Activated CD8-positive, alpha-beta memory T cell treated with anti-CD3 and anti-CD28 coated beads, Interleukin-2, amount 10 ng/mL, durations not matched to agents 7 days and 5 days (primary cell): Measurements from ENCODE around the gene FAM13B. TPM values are rescaled to one million over a fixed set of nuclear protein-coding genes. Genes with fewer than 3 reads are reported as not detected.

Experiments
- ATAC-seq: fragments of 150-1000 bp; cut with Tn5 transposase; one replicate; pipeline ENCODE4 v1.10.0; 2021; ENCODE audit warnings: moderate library complexity
- CTCF ChIA-PET: fragments of 350-600 bp; sonication (Branson Sonifier 250); formaldehyde crosslinking; loops from one replicate; lab custom pipeline; 2021; ENCODE audit warnings: antibody characterized with exemption; lab: Charles Lee
- DNase-seq: peaks from one replicate; pipeline ENCODE4 v3.0.0-alpha.2; 2020
- H3K27ac Mint-ChIP-seq: one replicate; pipeline ENCODE4 v1.8.0; 2021; ENCODE audit warnings: mild to moderate bottlenecking, mixed read lengths
- H3K27me3 Mint-ChIP-seq: one replicate; pipeline ENCODE4 v1.8.0; 2021; ENCODE audit warnings: mixed read lengths
- H3K36me3 Mint-ChIP-seq: one replicate; pipeline ENCODE4 v1.8.0; 2021; ENCODE audit warnings: mild to moderate bottlenecking, mixed read lengths
- H3K4me1 Mint-ChIP-seq: one replicate; pipeline ENCODE4 v1.8.0; 2021; ENCODE audit warnings: mixed read lengths
- H3K4me3 Mint-ChIP-seq: one replicate; pipeline ENCODE4 v1.8.0; 2021; ENCODE audit warnings: mild to moderate bottlenecking, moderate library complexity, mixed read lengths
- H3K9me3 Mint-ChIP-seq: one replicate; pipeline ENCODE4 v1.8.0; 2022; ENCODE audit warnings: low read depth, mixed read lengths
- total RNA-seq, 2 experiments: library from RNA; stranded (reverse); gene quantifications; one replicate each; pipeline ENCODE4 v1.2.3, GENCODE V29; 2021

Gene FAM13B
- total RNA-seq, 2 experiments from 2014 or later = 31.4 to 38.8 TPM

GRCh38 chr5:137938751-137939143, 94.1 kb downstream of the FAM13B start:
- Mint-ChIP-seq H3K27ac (no peak overlapping the region), H3K27me3 (no peaks in the 10 kb centered on the region), H3K36me3 (peaks cover 47% of the 10 kb centered on the region), H3K4me3 (no peak overlapping the region), H3K4me1 (peaks cover 16% of the 10 kb centered on the region), H3K9me3 (no peaks in the 10 kb centered on the region)
- peak; percentile 27 for ATAC-seq
- CTCF ChIA-PET = no interaction called here
- no peak for DNase-seq

GRCh38 chr5:137937994-137938750, 94.7 kb downstream of the FAM13B start:
- ATAC-seq (no peak), DNase-seq (no peak)
- Mint-ChIP-seq H3K27me3 (no peaks in the 10 kb centered on the region), H3K4me3 (no peak overlapping the region), H3K36me3 (peaks cover 47% of the 10 kb centered on the region), H3K4me1 (peaks cover 16% of the 10 kb centered on the region), H3K9me3 (no peaks in the 10 kb centered on the region), H3K27ac (no peak overlapping the region)
- CTCF ChIA-PET = no interaction called here

- Mint-ChIP-seq H3K27ac (no peak overlapping the region), H3K9me3 (no peaks in the 10 kb centered on the region), H3K36me3 (peaks cover 28% of the 10 kb centered on the region), H3K4me1 (peaks cover 16% of the 10 kb centered on the region), H3K27me3 (no peaks in the 10 kb centered on the region), H3K4me3 (no peak overlapping the region)
- ATAC-seq = no peak
- DNase-seq = no peak
- CTCF ChIA-PET = interaction anchor here (0.9 to 1.2 kb wide), 2 partner anchors 11 to 12 kb away, joined by 3 read pairs; no protein-coding TSS in a partner anchor
Observed at GRCh38 chr5:137935694-137936093, 97.2 kb downstream of the FAM13B start.

- DNase-seq (no peak), ATAC-seq (no peak)
- H3K27ac Mint-ChIP-seq = no peak overlapping the region
- CTCF ChIA-PET = interaction anchor here (1.2 kb wide), 1 partner anchor 12 kb away, joined by 3 read pairs; no protein-coding TSS in a partner anchor
- peaks cover 24% of the 10 kb centered on the region for H3K36me3 Mint-ChIP-seq
- no peak overlapping the region for H3K4me3 Mint-ChIP-seq
- peaks cover 16% of the 10 kb centered on the region for H3K4me1 Mint-ChIP-seq
- no peaks in the 10 kb centered on the region for H3K9me3 Mint-ChIP-seq
- H3K27me3 Mint-ChIP-seq = no peaks in the 10 kb centered on the region
Observed at GRCh38 chr5:137935190-137935589, 97.7 kb downstream of the FAM13B start.

GRCh38 chr5:137933491-137933911, 99.4 kb downstream of the FAM13B start:
- H3K4me1 Mint-ChIP-seq = peaks cover 2% of the 10 kb centered on the region
- no peak overlapping the region for H3K4me3 Mint-ChIP-seq
- DNase-seq (no peak), ATAC-seq (no peak)
- peaks cover 12% of the 10 kb centered on the region for H3K36me3 Mint-ChIP-seq
- CTCF ChIA-PET = no interaction called here
- no peaks in the 10 kb centered on the region for H3K27me3 Mint-ChIP-seq
- H3K9me3 Mint-ChIP-seq = no peaks in the 10 kb centered on the region
- no peak overlapping the region for H3K27ac Mint-ChIP-seq

- Mint-ChIP-seq H3K27ac (no peak overlapping the region), H3K9me3 (no peaks in the 10 kb centered on the region), H3K4me1 (no peaks in the 10 kb centered on the region), H3K27me3 (no peaks in the 10 kb centered on the region), H3K36me3 (peaks cover 10% of the 10 kb centered on the region), H3K4me3 (no peak overlapping the region)
- ATAC-seq (no peak), DNase-seq (no peak)
- CTCF ChIA-PET = no interaction called here
Observed at GRCh38 chr5:137932800-137933199, 100.1 kb downstream of the FAM13B start.

GRCh38 chr5:137923856-137924255, 109.0 kb downstream of the FAM13B start:
- DNase-seq (no peak), ATAC-seq (no peak)
- no peaks in the 10 kb centered on the region for H3K4me1 Mint-ChIP-seq
- H3K36me3 Mint-ChIP-seq = peaks cover 5% of the 10 kb centered on the region
- H3K4me3 Mint-ChIP-seq = no peak overlapping the region
- no peak overlapping the region for H3K27ac Mint-ChIP-seq
- CTCF ChIA-PET = no interaction called here
- no peaks in the 10 kb centered on the region for H3K27me3 Mint-ChIP-seq
- no peaks in the 10 kb centered on the region for H3K9me3 Mint-ChIP-seq

GRCh38 chr5:137921931-137922330, 110.9 kb downstream of the FAM13B start:
- no peak overlapping the region for H3K27ac Mint-ChIP-seq
- CTCF ChIA-PET = interaction anchor here (0.8 kb wide), 1 partner anchor 11 kb away, joined by 3 read pairs; no protein-coding TSS in a partner anchor
- H3K4me1 Mint-ChIP-seq = no peaks in the 10 kb centered on the region
- no peak overlapping the region for H3K4me3 Mint-ChIP-seq
- ATAC-seq (no peak), DNase-seq (no peak)
- no peaks in the 10 kb centered on the region for H3K36me3 Mint-ChIP-seq
- H3K27me3 Mint-ChIP-seq = no peaks in the 10 kb centered on the region
- H3K9me3 Mint-ChIP-seq = peaks cover 5% of the 10 kb centered on the region

- H3K4me3 Mint-ChIP-seq = no peak overlapping the region
- no peak overlapping the region for H3K27ac Mint-ChIP-seq
- CTCF ChIA-PET = interaction anchor here (1.1 kb wide), 1 partner anchor 14 kb away, joined by 3 read pairs; no protein-coding TSS in a partner anchor
- H3K4me1 Mint-ChIP-seq = no peaks in the 10 kb centered on the region
- H3K27me3 Mint-ChIP-seq = peaks cover 5% of the 10 kb centered on the region
- DNase-seq (no peak), ATAC-seq (no peak)
- no peaks in the 10 kb centered on the region for H3K36me3 Mint-ChIP-seq
- H3K9me3 Mint-ChIP-seq = peaks cover 14% of the 10 kb centered on the region
Observed at GRCh38 chr5:137916923-137917322, 116.0 kb downstream of the FAM13B start.

- CTCF ChIA-PET = no interaction called here
- no peak overlapping the region for H3K4me3 Mint-ChIP-seq
- H3K9me3 Mint-ChIP-seq = peaks cover 14% of the 10 kb centered on the region
Observed at GRCh38 chr5:137914758-137915157, 118.1 kb downstream of the FAM13B start.

GRCh38 chr5:137902408-137903133, 130.3 kb downstream of the FAM13B start:
- H3K4me3 Mint-ChIP-seq = no peak overlapping the region
- peaks cover 11% of the 10 kb centered on the region for H3K27me3 Mint-ChIP-seq
- DNase-seq (no peak), ATAC-seq (no peak)
- no peaks in the 10 kb centered on the region for H3K36me3 Mint-ChIP-seq
- H3K9me3 Mint-ChIP-seq = no peaks in the 10 kb centered on the region
- H3K4me1 Mint-ChIP-seq = no peaks in the 10 kb centered on the region
- no peak overlapping the region for H3K27ac Mint-ChIP-seq
- CTCF ChIA-PET = interaction anchor here (1.0 to 1.7 kb wide), 2 partner anchors 14 to 124 kb away, joined by 3 to 5 read pairs; no protein-coding TSS in a partner anchor

More at GRCh38 chr5:137914758-137915157, 118.1 kb downstream of the FAM13B start:
- Mint-ChIP-seq H3K36me3 (no peaks in the 10 kb centered on the region), H3K27me3 (peaks cover 9% of the 10 kb centered on the region), H3K27ac (no peak overlapping the region), H3K4me1 (no peaks in the 10 kb centered on the region)
- no peak for DNase-seq
- ATAC-seq = no peak

- Mint-ChIP-seq H3K27me3 (peaks cover 11% of the 10 kb centered on the region), H3K9me3 (no peaks in the 10 kb centered on the region), H3K4me1 (no peaks in the 10 kb centered on the region), H3K27ac (no peak overlapping the region), H3K36me3 (no peaks in the 10 kb centered on the region), H3K4me3 (no peak overlapping the region)
- CTCF ChIA-PET = interaction anchor here (0.7 kb wide), 2 partner anchors 183 to 208 kb away, joined by 3 read pairs; no protein-coding TSS in a partner anchor
- DNase-seq (no peak), ATAC-seq (no peak)
Observed at GRCh38 chr5:137901011-137901817, 131.7 kb downstream of the FAM13B start.

- Mint-ChIP-seq H3K4me1 (no peaks in the 10 kb centered on the region), H3K27me3 (peaks cover 11% of the 10 kb centered on the region), H3K36me3 (no peaks in the 10 kb centered on the region), H3K9me3 (no peaks in the 10 kb centered on the region), H3K4me3 (no peak overlapping the region), H3K27ac (no peak overlapping the region)
- CTCF ChIA-PET = no interaction called here
- DNase-seq = no peak
- no peak for ATAC-seq
Observed at GRCh38 chr5:137899493-137899892, 133.4 kb downstream of the FAM13B start.
